NCI-H2196 (cell line): Measurements from ENCODE around the gene CNDP2.

Experiments used
- DNase-seq: peaks from one replicate; lab custom pipeline; 2025; ENCODE audit not compliant: unreplicated experiment; lab: John Stamatoyannopoulos, UW

The CNDP2 gene

DNA sequence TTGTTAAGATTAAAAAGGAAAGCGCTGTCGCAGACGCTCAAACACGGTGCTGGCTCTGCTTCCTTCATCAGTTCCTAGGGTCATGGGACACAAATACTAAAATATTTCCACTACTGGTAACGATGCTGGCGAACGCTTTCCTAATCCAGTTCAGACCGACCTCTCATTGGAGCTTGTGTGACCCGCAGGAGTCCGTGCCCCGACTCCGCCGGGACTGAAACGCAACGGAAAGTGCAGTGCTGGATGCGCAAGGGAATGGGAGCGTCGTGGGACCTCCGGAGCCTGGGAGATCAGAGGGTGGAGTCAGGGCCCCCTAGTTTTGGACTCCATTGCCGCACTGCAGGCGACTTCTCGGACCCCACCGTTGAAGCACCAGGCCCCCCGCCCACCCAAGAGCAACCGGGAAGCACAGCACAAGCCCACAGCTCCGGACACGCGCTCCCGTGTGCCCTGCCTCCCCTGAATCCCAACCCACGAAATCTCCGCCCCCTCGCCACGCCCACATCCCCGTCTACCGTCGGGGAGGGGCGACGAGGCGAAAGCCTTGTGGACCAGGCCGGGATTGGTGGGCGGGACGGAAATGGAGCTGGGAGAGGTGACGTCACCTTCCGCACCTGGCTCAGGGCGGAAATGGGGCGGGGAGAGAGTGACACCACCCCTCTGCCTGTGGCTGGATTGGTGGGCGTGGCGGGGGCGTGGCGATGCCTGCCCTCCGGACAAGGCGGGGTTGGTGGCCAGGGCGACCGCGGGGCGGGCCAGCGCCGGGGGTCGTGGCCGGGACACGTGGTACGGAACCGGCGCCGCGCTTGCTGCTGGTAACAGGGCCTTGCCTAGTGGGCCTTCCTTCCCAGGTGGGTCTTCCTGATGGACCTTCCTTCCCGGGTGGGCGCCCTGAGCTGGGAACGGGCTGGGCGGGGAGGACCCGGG lies at the start of gene CNDP2:
Gene CNDP2, plus strand, starts transcription at position 783 of the 927 bp plus-strand sequence. CDS start 3,611 bp downstream, outside the sequence.
- DNase-seq = peak; percentile 99

DNA sequence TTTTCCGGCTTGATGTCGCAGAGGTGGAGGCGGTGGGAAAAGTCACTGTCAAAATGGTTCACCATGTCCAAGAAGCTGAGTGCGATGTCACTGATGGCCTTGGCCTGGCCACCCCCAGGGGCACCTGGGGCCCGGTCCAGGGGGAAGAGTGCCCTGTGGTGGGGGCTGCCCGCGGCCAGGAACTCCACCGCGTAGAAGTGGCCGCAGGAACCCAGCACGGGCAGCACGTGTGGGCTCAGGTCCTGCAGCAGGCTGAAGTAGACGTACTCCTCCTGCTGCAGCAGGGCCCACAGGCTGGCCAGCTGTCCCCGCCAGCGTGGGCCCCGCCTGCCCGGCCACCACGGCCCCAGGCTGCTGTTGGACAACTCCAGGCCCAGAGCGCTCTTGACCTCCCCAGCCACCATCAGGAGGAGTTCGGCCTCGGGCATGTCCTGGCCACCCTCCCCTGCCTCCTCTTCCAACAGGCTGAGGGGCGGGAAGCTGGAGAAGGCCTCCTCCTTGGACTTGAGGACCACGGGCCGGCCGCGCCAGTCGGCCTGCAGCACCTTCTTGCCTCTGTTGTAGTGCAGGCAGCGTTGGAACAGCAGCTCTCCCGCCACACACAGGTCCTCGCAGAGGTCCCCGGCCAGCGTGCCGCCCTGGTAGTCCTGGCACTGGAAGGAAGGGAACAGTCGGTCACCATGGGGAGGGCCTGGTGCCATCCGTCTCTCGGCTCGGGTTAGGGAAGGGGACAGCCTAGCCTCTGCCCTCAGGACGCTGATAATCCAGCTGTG lies 49.3 kb upstream of the CNDP2 start:
- no peak for DNase-seq

GRCh38 chr18:74447404-74448152 lies 48.6 kb upstream of the CNDP2 start:
- DNase-seq = no peak

DNA sequence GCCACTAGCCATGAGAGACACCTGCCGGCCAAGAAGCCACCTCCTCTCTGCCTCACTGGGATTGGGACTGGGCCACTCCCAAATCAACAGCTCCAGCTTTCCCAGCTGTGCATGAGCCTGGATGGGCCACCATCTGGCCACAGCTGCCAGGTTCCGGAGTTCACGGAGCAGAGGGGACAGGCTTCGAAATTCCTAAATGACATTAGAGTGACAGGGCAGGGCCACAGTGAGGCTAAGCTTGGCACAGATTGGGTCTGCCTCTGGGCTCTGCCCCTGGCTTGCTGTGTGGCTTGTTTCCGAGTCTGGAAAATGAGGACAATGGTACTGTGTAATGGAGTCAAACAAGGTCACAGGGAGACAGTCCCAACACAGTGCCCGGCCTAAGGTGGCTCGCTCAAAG lies 45.5 kb upstream of the CNDP2 start:
- no peak for DNase-seq

DNA sequence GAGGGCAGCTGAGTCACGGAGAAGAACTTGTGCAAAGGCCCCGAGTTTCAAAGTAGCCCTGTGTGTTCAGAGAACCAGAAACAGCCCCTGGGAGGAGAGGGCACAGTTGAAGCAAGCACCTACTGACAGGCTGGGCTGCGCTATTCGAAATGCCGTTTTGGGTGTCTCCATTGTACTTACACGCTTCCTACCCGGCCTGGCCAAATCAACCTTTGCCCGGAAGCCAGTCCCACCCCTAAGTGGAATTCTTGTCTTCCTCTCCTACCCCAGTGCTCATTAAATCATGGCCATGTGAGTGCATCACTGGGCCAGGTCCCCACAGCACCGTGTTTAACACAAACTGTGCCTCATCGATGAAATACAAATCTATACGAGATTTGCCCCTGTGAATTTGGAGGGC lies 45.0 kb upstream of the CNDP2 start:
- DNase-seq = no peak

DNA sequence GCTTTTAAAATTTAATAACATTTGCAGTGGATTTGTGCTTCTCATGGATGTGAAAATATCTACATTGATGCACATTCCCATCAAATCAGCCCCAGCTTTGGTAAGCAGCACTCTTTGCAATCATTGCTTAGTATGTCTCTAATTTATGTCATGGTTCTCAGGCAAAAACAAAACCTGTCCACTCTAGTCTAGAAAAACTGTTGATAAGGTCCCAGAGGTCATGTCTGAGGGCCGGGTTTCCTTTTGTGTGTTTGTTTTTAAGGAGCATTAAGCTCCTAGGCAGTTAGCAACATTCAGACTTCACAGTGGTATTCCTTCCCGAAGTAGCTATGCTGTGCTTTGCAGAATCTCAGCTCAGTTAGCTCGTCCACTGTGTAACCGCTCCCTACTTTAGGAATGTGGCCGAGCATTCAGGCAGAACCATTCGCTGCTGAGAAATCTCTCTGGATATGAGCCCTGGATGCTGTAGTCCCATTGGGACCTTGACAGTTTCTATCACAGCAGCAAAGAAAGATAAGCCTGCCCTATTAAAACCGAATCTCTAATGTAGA lies 43.1 kb upstream of the CNDP2 start:
- no peak for DNase-seq

DNA sequence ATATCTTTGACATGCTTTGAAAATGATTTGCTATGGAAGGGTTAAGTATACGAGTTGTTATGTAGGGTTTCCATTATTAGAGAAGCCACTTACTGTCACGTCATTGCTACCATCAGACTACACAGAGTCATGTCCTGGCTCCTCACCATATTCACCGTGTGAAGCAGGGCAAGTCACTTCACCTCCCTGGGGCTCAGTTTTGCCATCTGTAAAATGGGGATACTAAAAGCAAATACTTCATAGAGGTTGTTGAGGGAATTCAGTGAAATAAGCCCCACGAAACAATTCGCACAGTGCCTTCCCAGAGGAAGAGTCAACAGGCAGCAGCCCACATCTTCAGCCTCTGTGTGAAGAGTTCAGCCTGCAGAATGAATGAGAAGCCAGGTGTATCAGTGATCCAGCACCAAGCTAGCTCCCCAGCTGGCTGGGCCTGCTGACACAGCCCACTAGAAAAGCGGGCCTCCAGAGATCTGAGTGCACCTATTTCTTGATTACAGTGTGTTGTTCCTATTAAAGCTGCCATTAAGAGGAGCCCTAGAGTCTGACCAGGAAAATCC lies 42.4 kb upstream of the CNDP2 start:
- DNase-seq = no peak

DNA sequence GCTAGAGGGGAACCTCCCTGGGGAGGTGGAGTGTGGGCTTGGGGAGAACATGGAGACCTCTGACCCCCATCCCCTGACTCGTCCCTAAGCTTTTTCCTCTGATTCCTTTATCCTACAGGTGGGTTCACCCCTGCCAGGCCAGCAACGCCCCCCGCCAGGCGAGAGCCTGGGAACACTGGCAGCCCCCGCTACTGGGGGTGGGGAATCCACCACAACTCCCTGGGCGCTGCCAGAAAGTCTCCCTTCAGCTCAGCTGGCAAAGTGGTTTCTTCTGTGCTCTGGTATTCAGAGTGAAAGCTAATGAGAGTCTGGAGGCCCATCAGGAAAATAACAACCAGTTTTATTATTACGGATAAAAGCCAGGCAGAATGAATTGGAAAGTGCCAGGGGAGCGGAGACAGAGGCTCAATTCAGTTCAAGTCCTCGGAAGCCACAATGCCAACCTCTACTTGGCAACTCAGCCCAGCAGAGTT lies 41.8 kb upstream of the CNDP2 start:
- DNase-seq = no peak

DNA sequence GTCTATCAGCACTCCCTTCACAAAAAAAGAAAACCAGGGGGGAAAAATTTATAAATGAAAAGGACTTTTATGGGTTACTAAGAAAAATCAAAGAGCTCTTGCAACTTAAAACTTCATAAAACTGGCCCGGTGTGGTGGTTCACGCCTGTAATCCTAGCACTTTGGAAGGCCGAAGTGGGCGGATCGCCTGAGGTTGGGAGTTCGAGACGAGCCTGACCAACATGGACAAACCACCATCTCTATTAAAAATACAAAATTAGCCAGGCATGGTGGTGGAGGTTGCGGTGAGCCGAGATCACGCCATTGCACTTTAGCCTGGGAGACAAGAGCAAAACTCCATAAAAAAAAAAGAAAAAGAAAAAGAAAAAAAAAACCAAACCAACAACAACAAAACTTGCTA lies 40.8 kb upstream of the CNDP2 start:
- DNase-seq = no peak

DNA sequence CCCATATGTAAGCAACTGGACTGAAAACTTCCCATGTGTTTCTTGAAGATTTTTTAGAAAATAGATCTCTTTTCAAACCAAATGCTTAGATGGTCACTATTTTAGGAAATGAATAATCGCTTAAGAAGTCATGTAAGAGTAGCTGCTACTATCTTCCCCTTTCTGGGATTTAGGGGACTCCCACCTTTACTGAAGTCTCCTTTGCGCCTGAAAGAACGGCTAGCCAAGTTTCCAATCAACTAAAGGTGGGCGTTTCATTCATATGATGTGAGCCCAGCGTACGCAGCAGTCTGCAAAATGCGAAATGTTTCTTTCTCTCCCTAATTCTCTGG lies 40.2 kb upstream of the CNDP2 start:
- DNase-seq = no peak

DNA sequence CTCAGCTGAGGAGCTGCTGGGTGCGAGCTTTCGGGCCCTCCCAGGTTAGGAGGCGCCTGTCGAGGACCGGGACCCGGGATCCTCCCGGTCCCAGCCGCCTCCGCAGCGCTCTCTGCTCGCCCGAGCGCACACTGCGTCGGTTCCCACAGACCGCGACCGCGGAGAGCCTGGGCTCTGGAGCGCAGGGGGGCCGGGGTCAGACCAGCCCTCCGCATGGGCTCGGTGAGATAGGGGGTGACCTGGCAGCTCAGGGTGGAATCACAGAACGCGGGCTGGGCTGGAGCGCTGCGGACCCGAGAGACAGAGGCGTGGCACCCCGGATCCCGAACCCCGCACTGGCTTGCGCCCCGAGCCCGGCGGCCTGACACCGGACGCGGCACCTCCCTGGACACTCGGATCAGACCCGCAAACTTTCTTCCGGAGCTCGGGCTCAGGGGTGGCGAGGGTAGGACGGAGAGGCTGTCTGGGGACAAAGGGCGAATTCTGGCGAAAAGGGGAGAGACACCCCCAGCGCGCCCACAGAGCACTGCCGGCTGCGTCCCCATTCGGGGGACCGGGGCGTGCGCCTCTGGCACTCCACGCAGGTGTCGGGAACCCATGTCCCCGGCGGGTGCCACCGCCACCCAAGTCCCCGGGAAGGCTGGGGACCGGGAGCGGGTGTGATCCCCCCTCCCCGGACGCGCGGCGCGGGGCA lies 39.7 kb upstream of the CNDP2 start:
- no peak for DNase-seq

DNA sequence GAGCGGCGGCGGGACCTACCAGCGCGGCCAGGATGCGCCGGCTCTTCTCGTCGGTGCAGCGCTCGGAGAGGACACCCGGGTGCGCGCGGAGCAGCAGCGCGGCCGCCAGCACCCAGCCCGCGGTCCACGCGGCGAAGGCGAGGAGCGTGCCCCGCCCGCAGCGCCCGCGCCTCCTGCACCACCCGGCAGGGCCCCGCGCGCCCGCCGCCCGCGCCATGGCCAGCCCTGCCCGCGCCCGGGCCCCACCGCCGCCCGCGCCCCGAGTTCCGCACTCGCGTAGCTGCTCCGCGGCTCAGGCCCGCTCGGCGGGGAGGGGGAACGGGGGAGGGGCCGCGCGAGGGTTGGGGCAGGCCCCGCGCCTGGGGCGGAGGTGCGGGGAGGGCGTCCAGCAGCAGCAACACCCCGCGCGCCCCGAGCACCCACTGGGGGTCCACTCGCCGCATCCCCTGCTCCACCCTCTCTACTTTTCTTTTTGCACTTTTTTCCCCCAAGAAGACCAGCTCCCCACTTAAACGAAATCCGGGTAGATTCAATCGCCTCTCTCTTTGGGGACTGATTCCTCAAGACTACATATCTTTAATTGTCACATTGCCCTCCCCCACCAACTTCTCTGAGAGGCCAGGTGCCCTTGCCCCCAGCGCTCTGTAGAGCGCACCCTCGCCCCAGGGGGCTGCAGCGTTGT lies 39.0 kb upstream of the CNDP2 start, which contains the start of gene DIPK1C:
Gene DIPK1C, minus strand, starts transcription at position 266 of the 682 bp plus-strand sequence. Its CDS starts 49 bp downstream, at position 217.
- DNase-seq = no peak

DNA sequence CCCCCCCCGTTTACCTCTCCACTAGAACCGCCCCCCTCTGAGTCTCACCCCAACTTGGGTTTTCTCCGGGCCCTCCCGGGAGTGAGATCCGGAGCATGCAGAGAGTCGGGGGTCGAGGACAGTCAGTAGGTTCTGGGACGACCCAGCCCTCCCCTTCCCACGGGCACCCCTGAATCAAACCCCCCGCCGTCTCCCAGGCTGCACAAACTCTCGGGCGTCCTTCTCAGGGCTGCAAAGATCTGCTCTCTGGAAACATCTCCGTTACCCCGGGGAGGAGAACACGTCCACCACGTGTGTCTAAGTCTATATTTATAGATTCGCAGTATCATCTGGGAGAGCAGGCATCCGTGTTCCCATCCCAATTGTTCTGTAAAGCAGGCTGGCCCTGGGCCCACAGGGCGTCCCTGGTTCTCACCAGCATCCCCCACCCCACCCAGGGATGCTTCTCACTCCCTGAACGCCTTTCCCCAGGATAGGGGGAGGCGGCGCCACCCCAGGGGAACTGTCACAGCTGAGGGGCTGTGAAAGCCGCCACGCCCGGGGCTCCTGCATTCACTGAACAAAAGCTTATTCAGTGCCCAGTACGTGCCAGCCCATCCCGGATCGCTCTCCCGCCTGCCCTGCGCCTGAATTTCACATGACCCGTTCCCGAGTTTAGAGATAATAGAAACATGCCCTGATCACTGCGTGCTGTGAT lies 38.3 kb upstream of the CNDP2 start:
- no peak for DNase-seq

- DNase-seq = no peak
Measured at GRCh38 chr18:74459889-74460288, 36.3 kb upstream of the CNDP2 start.

GRCh38 chr18:74460825-74461224 lies 35.3 kb upstream of the CNDP2 start:
- no peak for DNase-seq

DNA sequence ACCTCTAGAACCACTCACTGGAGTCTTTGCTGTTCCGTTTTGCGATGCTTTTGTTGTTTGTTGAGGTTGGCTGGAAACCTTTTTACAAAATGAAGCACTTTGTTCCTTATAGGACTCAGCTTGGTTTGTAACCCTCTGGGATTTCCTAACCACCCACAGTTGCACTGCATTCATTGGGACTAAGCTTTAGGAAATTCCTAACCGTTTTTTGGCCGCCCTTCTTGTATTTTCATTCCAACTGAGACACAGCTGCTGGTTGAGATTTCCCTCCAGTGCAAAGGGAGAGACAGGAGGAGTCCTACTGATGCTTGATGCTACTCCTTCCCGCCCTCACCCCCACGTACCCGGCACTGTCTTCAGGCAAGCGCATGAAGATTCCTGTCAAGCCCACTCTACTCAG lies 32.9 kb upstream of the CNDP2 start:
- DNase-seq = no peak

DNA sequence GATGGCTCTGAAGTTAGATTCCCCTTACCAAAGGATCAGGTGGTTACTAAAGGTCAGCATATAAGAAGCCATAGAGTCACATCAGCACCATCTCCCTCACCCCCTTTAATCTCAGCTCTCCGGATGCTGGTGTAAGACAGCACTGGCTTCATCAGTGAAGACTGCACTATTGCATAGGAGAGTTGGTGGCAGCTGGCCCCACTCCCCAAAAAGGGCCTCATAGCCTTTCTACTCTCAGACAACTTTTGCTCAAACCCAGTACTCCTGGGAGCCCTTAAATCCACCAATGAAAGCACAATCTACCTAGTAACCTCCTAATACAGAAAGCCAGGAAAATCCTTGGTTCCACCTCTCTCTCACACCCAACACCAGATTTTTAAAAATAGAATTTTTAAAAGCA lies 32.2 kb upstream of the CNDP2 start:
- DNase-seq = no peak

GRCh38 chr18:74465775-74466174 lies 30.4 kb upstream of the CNDP2 start:
- no peak for DNase-seq

GRCh38 chr18:74468547-74469061 lies 27.6 kb upstream of the CNDP2 start:
- no peak for DNase-seq
